Measurements from ENCODE around the gene MOSMO. TPM values are rescaled to one million over a fixed set of nuclear protein-coding genes. Genes with fewer than 3 reads are reported as not detected.
A peak's percentile ranks its signal among the peaks of the same experiment; 100 is the strongest.

MOSMO gene
- total RNA-seq, 1 experiment from 2014 or later, result 27.6 TPM

GRCh38 chr16:22029632-22030031 lies 21.7 kb downstream of the MOSMO start:
- no peaks in the 10 kb centered on the region for H4K20me1 ChIP-seq (ENCODE audit: insufficient read depth)
- H3K27me3 ChIP-seq (ENCODE audit: insufficient read depth, low read length), result no peaks in the 10 kb centered on the region
- CTCF ChIA-PET, result interaction anchor here (0.7 kb wide), 1 partner anchor 48 kb away, joined by 3 read pairs; no protein-coding TSS in a partner anchor
- no peaks in the 10 kb centered on the region for H3K9me3 ChIP-seq (ENCODE audit: control insufficient read depth in 1 of 2, insufficient read depth in 1 of 2, low read depth in 1 of 2, low read length in 2 of 2)
- no peak overlapping the region for H3K4me3 ChIP-seq (replicated peaks in 1 of 2; ENCODE audit: low read depth in 1 of 2, low read length in 2 of 2)
- peaks cover 69 to 73% of the 10 kb centered on the region in 2 experiments for H3K4me1 ChIP-seq (ENCODE audit: control insufficient read depth in 1 of 2, insufficient read depth in 2 of 2, low read length in 2 of 2)
- no peak overlapping the region for H2AFZ ChIP-seq (ENCODE audit: low read depth, low read length, poor library complexity, severe bottlenecking)
- POLR2A ChIA-PET, result interaction anchor here (1.2 kb wide), 1 partner anchor 7 kb away, joined by 3 read pairs; no protein-coding TSS in a partner anchor
- H3K9ac ChIP-seq (ENCODE audit: low read length), result peak overlapping the region; percentile 51
- DNase-seq (ENCODE audit: low read depth, low spot score) (no peak), ATAC-seq (no peak; the same call in 1 of the 2 replicates)
- BruUV-seq (replicated peaks), result no TSS peak
- intact Hi-C loops (cut with micrococcal nuclease), result no loop called here
- peak overlapping the region; percentile 64 for H3K4me2 ChIP-seq (ENCODE audit: low read length)
- TF ChIP-seq JUND (IDR thresholded peaks at IDR 0.05), result no peak
- no peak for TF ChIP-seq EZH2phosphoT487 (IDR thresholded peaks at IDR 0.05; ENCODE audit: borderline replicate concordance)
- TF ChIP-seq CBX3 (IDR thresholded peaks at IDR 0.05; ENCODE audit: low read depth), result no peak
- H3K36me3 ChIP-seq (ENCODE audit: control insufficient read depth in 1 of 2, insufficient read depth in 2 of 2, low read length in 2 of 2), result no peaks in the 10 kb centered on the region
- H3K9me2 ChIP-seq (ENCODE audit: insufficient read depth), result no peaks in the 10 kb centered on the region
- H3K79me2 ChIP-seq (ENCODE audit: insufficient read depth, low read length), result peaks cover 94% of the 10 kb centered on the region
- H3K27ac ChIP-seq (ENCODE audit: low read depth, low read length), result peak overlapping the region; percentile 72
- RAD21 ChIA-PET (ENCODE audit: low non-redundant PET in 1 of 2, low total read pairs in 2 of 2, uncharacterized antibody in 2 of 2, unreplicated experiment in 2 of 2), result interaction anchor here in 1 of 2 experiments (0.6 kb wide), 1 partner anchor 161 kb away, joined by 3 read pairs; no protein-coding TSS in a partner anchor

- BruUV-seq (replicated peaks), result no TSS peak
- H2AFZ ChIP-seq (ENCODE audit: low read depth, low read length, poor library complexity, severe bottlenecking), result no peak overlapping the region
- ChIA-PET POLR2A (no interaction called here), CTCF (no interaction called here), RAD21 (ENCODE audit: low non-redundant PET in 1 of 2, low total read pairs in 2 of 2, uncharacterized antibody in 2 of 2, unreplicated experiment in 2 of 2) (interaction anchor here in 1 of 2 experiments (0.6 kb wide), 1 partner anchor 161 kb away, joined by 3 read pairs; no protein-coding TSS in a partner anchor)
- intact Hi-C loops (cut with micrococcal nuclease), result no loop called here
- peak overlapping the region in 1 of 2 experiments; percentile 12; a peak in 1 of 4 replicates for H3K4me3 ChIP-seq (replicated peaks in 1 of 2; ENCODE audit: low read depth in 1 of 2, low read length in 2 of 2)
- H3K36me3 ChIP-seq (ENCODE audit: control insufficient read depth in 1 of 2, insufficient read depth in 2 of 2, low read length in 2 of 2), result no peaks in the 10 kb centered on the region
- H3K4me1 ChIP-seq (ENCODE audit: control insufficient read depth in 1 of 2, insufficient read depth in 2 of 2, low read length in 2 of 2), result peaks cover 65 to 70% of the 10 kb centered on the region in 2 experiments
- H3K9ac ChIP-seq (ENCODE audit: low read length), result peak overlapping the region; percentile 51
- no peaks in the 10 kb centered on the region for H4K20me1 ChIP-seq (ENCODE audit: insufficient read depth)
- H3K27me3 ChIP-seq (ENCODE audit: insufficient read depth, low read length), result no peaks in the 10 kb centered on the region
- no peaks in the 10 kb centered on the region for H3K9me3 ChIP-seq (ENCODE audit: control insufficient read depth in 1 of 2, insufficient read depth in 1 of 2, low read depth in 1 of 2, low read length in 2 of 2)
- TF ChIP-seq CBX3 (IDR thresholded peaks at IDR 0.05; ENCODE audit: low read depth) (no peak), ZNF274 (IDR thresholded peaks at IDR 0.05; ENCODE audit: low read depth, low read length) (no peak), MAX (IDR thresholded peaks at IDR 0.05) (0 out of 2 replicates have a peak, but pooled peaks have one; percentile 2), CEBPB (IDR thresholded peaks at IDR 0.05; ENCODE audit: low read depth) (peak; percentile 80), POLR2AphosphoS5 (IDR thresholded peaks at IDR 0.05; ENCODE audit: low read depth, low read length) (no peak; the same call in 1 of the 2 replicates)
- DNase-seq (ENCODE audit: low read depth, low spot score), result no peak
- no peaks in the 10 kb centered on the region for H3K9me2 ChIP-seq (ENCODE audit: insufficient read depth)
- peaks cover 94% of the 10 kb centered on the region for H3K79me2 ChIP-seq (ENCODE audit: insufficient read depth, low read length)
- H3K27ac ChIP-seq (ENCODE audit: low read depth, low read length), result peak overlapping the region; percentile 72
- ATAC-seq, result peak; percentile 27
- H3K4me2 ChIP-seq (ENCODE audit: low read length), result peak overlapping the region; percentile 64
Observed at GRCh38 chr16:22030087-22030812, 22.3 kb downstream of the MOSMO start.
